Natural killer cell (primary cell): ENCODE measurements around the gene CARMIL1. TPM values are rescaled to one million over a fixed set of nuclear protein-coding genes. Genes with fewer than 3 reads are reported as not detected.

Experiments
- ATAC-seq, 3 donors: fragments of 150-1000 bp in 2 of 3; fragments of 200-7000 bp in 1 of 3; cut with Tn5 transposase; 1 replicate in 1 of 3; 2 replicates in 2 of 3; pipeline ENCODE4 v1.10.0; 2021; ENCODE audit warnings: mild to moderate bottlenecking in 2 of 3, moderate library complexity in 2 of 3
- DNase-seq, 2 donors: peaks; one replicate each; pipeline versions ENCODE4 v3.0.0 to v3.0.0-alpha.2; 2013 to 2021; ENCODE audit warnings: mixed read lengths in 1 of 2
- H3K27ac ChIP-seq: one replicate; pipeline ENCODE4 v1.5.1; 2013; ENCODE audit warnings: mild to moderate bottlenecking, low read length
- H3K27me3 ChIP-seq: one replicate; pipeline ENCODE4 v1.6.1; 2013; ENCODE audit warnings: low read length; ENCODE audit not compliant: control insufficient read depth, insufficient read depth
- H3K36me3 ChIP-seq: one replicate; pipeline ENCODE4 v1.6.1; 2013; ENCODE audit warnings: low read length; ENCODE audit not compliant: control insufficient read depth, insufficient read depth
- H3K4me1 ChIP-seq: one replicate; pipeline ENCODE4 v1.6.1; 2013; ENCODE audit warnings: low read length; ENCODE audit not compliant: control insufficient read depth, insufficient read depth
- H3K4me3 ChIP-seq: one replicate; pipeline ENCODE4 v1.5.1; 2013; ENCODE audit warnings: low read length
- H3K9me3 ChIP-seq: one replicate; pipeline ENCODE4 v1.6.1; 2013; ENCODE audit warnings: low read length; ENCODE audit not compliant: control insufficient read depth, insufficient read depth
- H3K27ac Mint-ChIP-seq, 2 donors: one replicate each; pipeline ENCODE4 v1.8.0; 2022; ENCODE audit warnings: mild to moderate bottlenecking in 2 of 2, mixed read lengths in 2 of 2, moderate library complexity in 1 of 2
- H3K27me3 Mint-ChIP-seq, 2 donors: one replicate each; pipeline ENCODE4 v1.8.0; 2022; ENCODE audit warnings: low read depth in 2 of 2, mixed read lengths in 2 of 2
- H3K36me3 Mint-ChIP-seq: one replicate; pipeline ENCODE4 v1.8.0; 2022; ENCODE audit warnings: mixed read lengths
- H3K4me1 Mint-ChIP-seq, 2 donors: one replicate each; pipeline ENCODE4 v1.8.0; 2022; ENCODE audit warnings: mixed read lengths in 2 of 2
- H3K4me3 Mint-ChIP-seq: one replicate; pipeline ENCODE4 v1.8.0; 2022; ENCODE audit warnings: mild to moderate bottlenecking, moderate library complexity, mixed read lengths
- H3K9me3 Mint-ChIP-seq, 2 donors: one replicate each; pipeline ENCODE4 v1.8.0; 2022; ENCODE audit warnings: mixed read lengths in 2 of 2
- WGBS: methylation state at CpG from one replicate; pipeline ENCODE4 v1.1.7; 2013; ENCODE audit warnings: missing lambda C conversion rate; ENCODE audit not compliant: insufficient coverage; 5-methylcytosine and 5-hydroxymethylcytosine counted together
- intact Hi-C: fragments of 100-400 bp; cut with micrococcal nuclease; formaldehyde crosslinking; loops from one replicate; pipeline ENCODE4 v1.14.2; 2022
- total RNA-seq, 4 donors: library from RNA; stranded (reverse); fragments of 120-200 nt in 1 of 4; gene quantifications; one replicate each; pipeline versions ENCODE4 v1.2.3 to v1.2.4, GENCODE V29; 2013 to 2022
- TF ChIP-seq, protein P1 (sequence below): fragments of 200-600 bp; IDR thresholded peaks from one replicate; pipeline ENCODE4 v1.8.0; 2022; ENCODE audit warnings: antibody characterized with exemption

The CARMIL1 gene
- total RNA-seq, 3 donors from 2014 or later (not counting 1 experiment from before 2014, with no cell fraction given), result 0.25 to 1.1 (median 0.35) TPM

DNA sequence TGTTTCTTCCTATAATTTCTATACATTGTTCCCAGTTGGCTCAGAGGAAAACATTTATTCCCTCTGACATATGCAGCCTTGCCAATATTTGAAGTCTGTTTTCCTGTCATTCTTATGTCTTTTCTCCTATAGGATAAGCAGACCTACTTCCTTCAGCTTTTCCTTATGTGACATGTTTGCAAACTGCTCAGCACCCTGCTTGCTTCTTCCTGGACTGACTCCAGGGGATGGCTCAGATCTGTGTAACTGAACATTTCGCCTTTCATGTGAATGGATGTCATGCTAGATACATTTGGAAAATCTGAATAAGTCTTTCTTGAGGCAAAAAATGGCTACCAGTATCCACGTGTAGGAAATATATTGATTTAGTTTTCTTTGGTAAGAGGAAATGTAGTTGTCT, 113.2 kb downstream of the CARMIL1 start:
- 93% methylated on average over 2 of the region's 2 CpGs for WGBS
- no peaks in the 10 kb centered on the region for H3K36me3 ChIP-seq

DNA sequence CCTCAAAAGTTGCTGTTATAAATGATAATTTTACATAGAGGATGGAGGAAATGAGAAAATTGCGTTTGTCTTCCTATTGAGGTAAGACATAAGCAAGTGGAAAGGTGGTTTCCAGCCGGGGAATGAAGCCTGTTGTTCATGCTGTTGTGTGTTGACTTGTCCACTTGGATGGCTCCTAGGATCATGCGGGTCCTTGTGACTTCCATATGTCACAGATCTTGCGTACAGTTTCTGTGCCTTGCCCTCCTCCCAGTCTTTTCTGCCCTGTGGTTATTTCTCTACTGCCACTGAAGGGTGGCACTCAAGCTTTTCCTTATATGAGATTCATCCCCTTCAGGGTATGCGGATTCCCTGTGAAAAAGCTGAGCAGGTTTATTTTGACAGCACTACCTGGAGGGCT, 116.6 kb downstream of the CARMIL1 start:
- Mint-ChIP-seq H3K9me3 (no peaks in the 10 kb centered on the region), H3K27ac (no peak overlapping the region), H3K36me3 (no peaks in the 10 kb centered on the region), H3K27me3 (peaks cover 0 to 7% of the 10 kb centered on the region in 2 donors), H3K4me3 (no peak overlapping the region), H3K4me1 (no peaks in the 10 kb centered on the region)
- DNase-seq (no peak), ATAC-seq (no peak)
- TF ChIP-seq, protein P1, sequence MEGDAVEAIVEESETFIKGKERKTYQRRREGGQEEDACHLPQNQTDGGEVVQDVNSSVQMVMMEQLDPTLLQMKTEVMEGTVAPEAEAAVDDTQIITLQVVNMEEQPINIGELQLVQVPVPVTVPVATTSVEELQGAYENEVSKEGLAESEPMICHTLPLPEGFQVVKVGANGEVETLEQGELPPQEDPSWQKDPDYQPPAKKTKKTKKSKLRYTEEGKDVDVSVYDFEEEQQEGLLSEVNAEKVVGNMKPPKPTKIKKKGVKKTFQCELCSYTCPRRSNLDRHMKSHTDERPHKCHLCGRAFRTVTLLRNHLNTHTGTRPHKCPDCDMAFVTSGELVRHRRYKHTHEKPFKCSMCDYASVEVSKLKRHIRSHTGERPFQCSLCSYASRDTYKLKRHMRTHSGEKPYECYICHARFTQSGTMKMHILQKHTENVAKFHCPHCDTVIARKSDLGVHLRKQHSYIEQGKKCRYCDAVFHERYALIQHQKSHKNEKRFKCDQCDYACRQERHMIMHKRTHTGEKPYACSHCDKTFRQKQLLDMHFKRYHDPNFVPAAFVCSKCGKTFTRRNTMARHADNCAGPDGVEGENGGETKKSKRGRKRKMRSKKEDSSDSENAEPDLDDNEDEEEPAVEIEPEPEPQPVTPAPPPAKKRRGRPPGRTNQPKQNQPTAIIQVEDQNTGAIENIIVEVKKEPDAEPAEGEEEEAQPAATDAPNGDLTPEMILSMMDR, result no peak
- H3K4me3 ChIP-seq, result no peak overlapping the region
- no peaks in the 10 kb centered on the region for H3K36me3 ChIP-seq
- no peaks in the 10 kb centered on the region for H3K27me3 ChIP-seq
- intact Hi-C loops, result no loop called here
- 86% methylated on average over 5 of the region's 5 CpGs for WGBS
- no peaks in the 10 kb centered on the region for H3K4me1 ChIP-seq
- H3K27ac ChIP-seq, result no peak overlapping the region
- no peaks in the 10 kb centered on the region for H3K9me3 ChIP-seq

More for the DNA sequence above, 113.2 kb downstream of the CARMIL1 start:
- Histone ChIP-seq H3K27ac (no peak overlapping the region), H3K9me3 (no peaks in the 10 kb centered on the region), H3K27me3 (no peaks in the 10 kb centered on the region), H3K4me1 (no peaks in the 10 kb centered on the region), H3K4me3 (no peak overlapping the region)
- Mint-ChIP-seq H3K27ac (no peak overlapping the region), H3K4me1 (no peaks in the 10 kb centered on the region), H3K9me3 (no peaks in the 10 kb centered on the region), H3K27me3 (peaks cover 0 to 7% of the 10 kb centered on the region in 2 donors), H3K4me3 (no peak overlapping the region), H3K36me3 (no peaks in the 10 kb centered on the region)
- ATAC-seq (no peak), DNase-seq (no peak)
- TF ChIP-seq, protein P1, result no peak
- intact Hi-C loops, result no loop called here

GRCh38 chr6:25397406-25397805, 118.2 kb downstream of the CARMIL1 start:
- WGBS, result 95% methylated on average over 2 of the region's 2 CpGs
- ATAC-seq, result no peak
- H3K36me3 ChIP-seq, result no peaks in the 10 kb centered on the region
- intact Hi-C loops, result no loop called here
- H3K27me3 ChIP-seq, result no peaks in the 10 kb centered on the region
- H3K4me1 Mint-ChIP-seq, result no peaks in the 10 kb centered on the region
- H3K4me3 ChIP-seq, result no peak overlapping the region
- no peaks in the 10 kb centered on the region for H3K9me3 Mint-ChIP-seq
- no peaks in the 10 kb centered on the region for H3K36me3 Mint-ChIP-seq
- TF ChIP-seq, protein P1, result no peak
- H3K27me3 Mint-ChIP-seq, result peaks cover 0 to 7% of the 10 kb centered on the region in 2 donors
- no peaks in the 10 kb centered on the region for H3K9me3 ChIP-seq
- DNase-seq, result no peak
- no peak overlapping the region for H3K4me3 Mint-ChIP-seq
- H3K27ac ChIP-seq, result no peak overlapping the region
- no peak overlapping the region for H3K27ac Mint-ChIP-seq
- no peaks in the 10 kb centered on the region for H3K4me1 ChIP-seq

DNA sequence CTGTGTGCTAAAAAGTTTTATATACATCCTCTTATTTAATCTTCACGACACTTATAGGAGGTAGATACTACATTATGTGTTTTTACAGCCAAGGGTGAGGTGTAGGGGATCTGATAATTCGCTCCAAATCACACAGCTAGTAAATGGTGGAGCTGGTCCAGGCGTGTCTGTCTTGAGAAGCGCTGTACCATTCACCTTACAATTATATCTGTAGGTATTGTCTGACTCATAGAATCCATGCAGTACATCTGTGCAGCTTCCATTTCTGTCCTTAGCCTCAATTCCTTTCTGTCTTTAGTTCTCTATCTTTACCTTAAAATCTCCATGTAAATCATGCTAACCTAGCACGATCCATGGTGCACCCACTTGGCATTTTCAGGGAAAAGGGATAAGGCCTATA, 120.7 kb downstream of the CARMIL1 start:
- ATAC-seq (no peak), DNase-seq (no peak)
- TF ChIP-seq, protein P1, result no peak
- 89% methylated on average over 4 of the region's 5 CpGs for WGBS
- no peaks in the 10 kb centered on the region for H3K36me3 ChIP-seq
- Mint-ChIP-seq H3K36me3 (no peaks in the 10 kb centered on the region), H3K27me3 (no peaks in the 10 kb centered on the region), H3K27ac (no peak overlapping the region), H3K4me3 (no peak overlapping the region), H3K4me1 (no peaks in the 10 kb centered on the region), H3K9me3 (no peaks in the 10 kb centered on the region)
- intact Hi-C loops, result no loop called here
- peaks cover 17% of the 10 kb centered on the region for H3K4me1 ChIP-seq
- H3K9me3 ChIP-seq, result no peaks in the 10 kb centered on the region
- H3K4me3 ChIP-seq, result no peak overlapping the region
- H3K27ac ChIP-seq, result no peak overlapping the region
- no peaks in the 10 kb centered on the region for H3K27me3 ChIP-seq
